A549 (cell line): ENCODE measurements around the gene COQ5. TPM values are rescaled to one million over a fixed set of nuclear protein-coding genes. Genes with fewer than 3 reads are reported as not detected.
A peak's percentile ranks its signal among the peaks of the same experiment; 100 is the strongest.

Experiments used
- ATAC-seq, 2 experiments: fragments of 200-7000 bp in 1 of 2; fragments of >200 bp in 1 of 2; cut with Nextera tagmentation in 1 of 2; cut with Tn5 transposase in 1 of 2; 3 replicates each; pipeline versions ENCODE4 v1.8.0 to v1.9.1; 2018 to 2020; ENCODE audit warnings: mild to moderate bottlenecking in 1 of 2, moderate library complexity in 1 of 2
- CTCF ChIA-PET: fragments of 300-600 bp; sonication (Branson Sonifier 250); formaldehyde crosslinking; extraction: SDS; loops from one replicate; lab custom pipeline; 2021; ENCODE audit warnings: antibody characterized with exemption, inconsistent platforms; lab: Yijun Ruan, JAX
- POLR2A ChIA-PET: fragments of 350-600 bp; formaldehyde crosslinking; extraction: SDS; loops from one replicate; lab custom pipeline; 2021; ENCODE audit warnings: antibody characterized with exemption, inconsistent platforms; lab: Yijun Ruan, JAX
- DNase-seq, 2 experiments: peaks; one replicate each; pipeline versions ENCODE4 v3.0.0 to v3.0.0-alpha.2; 2011 to 2016; ENCODE audit warnings: low read depth in 1 of 2, low spot score in 1 of 2
- FAIRE-seq: peaks from 2 replicates; lab custom pipeline; 2011; peaks lifted over from hg19 to GRCh38; lab: Jason Lieb, UNC
- H3K27ac ChIP-seq, 2 experiments: fragments of >200 bp; sonication (Bioruptor Twin); formaldehyde crosslinking; 3 replicates each; pipeline ENCODE4 v1.5.1; 2016 to 2017
- H3K4me1 ChIP-seq: fragments of >200 bp; sonication (Bioruptor Twin); formaldehyde crosslinking; 3 replicates; pipeline ENCODE4 v1.6.1; 2016
- H3K4me2 ChIP-seq: fragments of >200 bp; sonication (Bioruptor Twin); formaldehyde crosslinking; 3 replicates; pipeline ENCODE4 v1.6.1; 2016
- H3K4me3 ChIP-seq: fragments of >200 bp; sonication (Bioruptor Twin); formaldehyde crosslinking; 3 replicates; pipeline ENCODE4 v1.5.1; 2016
- H3K9me3 ChIP-seq: fragments of >200 bp; sonication (Bioruptor Twin); formaldehyde crosslinking; 3 replicates; pipeline ENCODE4 v1.6.1; 2016
- CHD4 ChIP-seq: fragments of 200-600 bp; sonication (generic); IDR thresholded peaks from 2 replicates; pipeline ENCODE4 v1.6.1; 2016; ENCODE audit warnings: antibody characterized with exemption, mild to moderate bottlenecking, borderline replicate concordance
- EP300 ChIP-seq, 2 experiments: fragments of >200 bp; sonication (Bioruptor Twin); formaldehyde crosslinking; IDR thresholded peaks; 2 replicates in 1 of 2; 3 replicates in 1 of 2; pipeline ENCODE4 v1.6.1; 2016 to 2017
- FOSB ChIP-seq: fragments of 250-450 bp; sonication (Bioruptor Pico); IDR thresholded peaks from 2 replicates; pipeline ENCODE4 v1.5.0; 2020; ENCODE audit warnings: mild to moderate bottlenecking, moderate library complexity
- FOSL2 ChIP-seq, 2 experiments: fragments of 450-650 bp in 1 of 2; fragments of >200 bp in 1 of 2; sonication (Bioruptor Twin) in 1 of 2; formaldehyde crosslinking; IDR thresholded peaks; 2 replicates each; pipeline versions ENCODE4 v1.5.0 to v1.6.1; 2016 to 2020; ENCODE audit warnings: mild to moderate bottlenecking in 1 of 2, moderate library complexity in 1 of 2
- GATA3 ChIP-seq: IDR thresholded peaks from 2 replicates; pipeline ENCODE4 v1.6.1; 2012; ENCODE audit warnings: borderline replicate concordance
- HDAC2 ChIP-seq: fragments of 200-600 bp; sonication (generic); IDR thresholded peaks from 2 replicates; pipeline ENCODE4 v1.6.1; 2016
- HOXA7 ChIP-seq: fragments of 250-450 bp; sonication (Bioruptor Pico); IDR thresholded peaks from 2 replicates; pipeline ENCODE4 v1.5.0; 2020; ENCODE audit warnings: mild to moderate bottlenecking, moderate library complexity
- HOXB13 ChIP-seq: fragments of 250-450 bp; sonication (Bioruptor Pico); IDR thresholded peaks from 2 replicates; pipeline ENCODE4 v1.5.0; 2020; ENCODE audit warnings: low read depth, mild to moderate bottlenecking, moderate library complexity
- HOXB5 ChIP-seq: fragments of 250-450 bp; sonication (Bioruptor Pico); IDR thresholded peaks from 2 replicates; pipeline ENCODE4 v1.5.0; 2020; ENCODE audit warnings: mild to moderate bottlenecking, moderate library complexity
- JUN ChIP-seq, 2 experiments: fragments of >200 bp; sonication (Bioruptor Twin); formaldehyde crosslinking; IDR thresholded peaks; 2 replicates in 1 of 2; 3 replicates in 1 of 2; pipeline ENCODE4 v1.6.1; 2016 to 2017
- JUNB ChIP-seq: fragments of >200 bp; sonication (Bioruptor Twin); formaldehyde crosslinking; IDR thresholded peaks from 2 replicates; pipeline ENCODE4 v1.6.1; 2016
- KDM1A ChIP-seq: fragments of 200-600 bp; sonication (generic); IDR thresholded peaks from 2 replicates; pipeline ENCODE4 v1.6.1; 2016; ENCODE audit warnings: low read depth, mild to moderate bottlenecking
- KDM5A ChIP-seq: fragments of 200-600 bp; sonication (generic); IDR thresholded peaks from 2 replicates; pipeline ENCODE4 v1.6.1; 2016; ENCODE audit warnings: antibody characterized with exemption, mild to moderate bottlenecking
- MAX ChIP-seq: IDR thresholded peaks from 2 replicates; pipeline ENCODE4 v1.6.1; 2012
- PHF8 ChIP-seq: fragments of 200-600 bp; sonication (generic); IDR thresholded peaks from 2 replicates; pipeline ENCODE4 v1.6.1; 2016; ENCODE audit warnings: low read depth, mild to moderate bottlenecking, antibody characterized with exemption, moderate library complexity, borderline replicate concordance
- POLR2AphosphoS2 ChIP-seq: conservative IDR thresholded peaks from 2 replicates; pipeline ENCODE4 v1.6.1; 2012; ENCODE audit warnings: low read length, improper control_type of control experiment, inconsistent platforms
- RARB ChIP-seq: fragments of 250-450 bp; sonication (Bioruptor Pico); IDR thresholded peaks from 2 replicates; pipeline ENCODE4 v1.8.0; 2021; ENCODE audit warnings: mild to moderate bottlenecking, moderate library complexity
- RNF2 ChIP-seq: fragments of 200-600 bp; sonication (generic); IDR thresholded peaks from 2 replicates; pipeline ENCODE4 v1.6.1; 2016; ENCODE audit warnings: low read depth, mild to moderate bottlenecking, antibody characterized with exemption, moderate library complexity, borderline replicate concordance
- SREBF2 ChIP-seq: fragments of 450-650 bp; IDR thresholded peaks from 2 replicates; pipeline ENCODE4 v1.6.1; 2014; ENCODE audit warnings: mild to moderate bottlenecking, moderate library complexity
- USF2 ChIP-seq: fragments of 450-650 bp; IDR thresholded peaks from 2 replicates; pipeline ENCODE4 v1.6.1; 2014; ENCODE audit warnings: antibody characterized with exemption
- WGBS: methylation state at CpG from one replicate; pipeline ENCODE4 v1.1.6; 2017; ENCODE audit errors: missing lambda C conversion rate; 5-methylcytosine and 5-hydroxymethylcytosine counted together
- polyA plus RNA-seq, 4 experiments: library from polyadenylated mRNA; depleted of rRNA in 3 of 4; stranded (reverse); fragments of >200 nt; fragmentation: RNase III in 1 of 4; extraction: RNeasy Plus Mini Kit Qiagen cat#74134 plus additional on column Dnase treatment in 1 of 4; gene quantifications; 2 replicates in 3 of 4; 3 replicates in 1 of 4; pipeline ENCODE4 v1.2.3, GENCODE V29; 2011 to 2017

COQ5 gene
- polyA plus RNA-seq, 2 of the 4 experiments (the other 2 are of a cell fraction) = 49.6 to 100.0 TPM

- TF ChIP-seq CHD4 (no peak), FOSB (CRISPR knock-in tag) (no peak)
- Histone ChIP-seq H3K27ac (no peak overlapping the region), H3K4me3 (no peak overlapping the region), H3K4me1 (peaks cover 15% of the 10 kb centered on the region), H3K9me3 (no peaks in the 10 kb centered on the region), H3K4me2 (no peak overlapping the region)
- 97% methylated on average over 1 of the region's 1 CpG for WGBS
- ATAC-seq (no peak), FAIRE-seq (no peak), DNase-seq (no peak)
- CTCF ChIA-PET = interaction anchor here (0.8 to 2.0 kb wide), 7 partner anchors 11 to 137 kb away, joined by 3 to 8 read pairs (median 4); partner anchors contain the start of gene DYNLL1
- POLR2A ChIA-PET = no interaction called here
These were observed 53.3 kb downstream of the COQ5 start for GRCh38 chr12:120475643-120476042.

- Histone ChIP-seq H3K4me1 (peaks cover 21% of the 10 kb centered on the region), H3K27ac (peak overlapping the region in 1 of 2 experiments; percentile 13; a peak in 3 of 6 replicates), H3K9me3 (no peaks in the 10 kb centered on the region), H3K4me2 (peak overlapping the region; percentile 62), H3K4me3 (no peak overlapping the region)
- ATAC-seq = peak; percentile 61; a peak in 5 of 6 replicates
- peak; percentile 62 to 76 for DNase-seq
- WGBS = 3% methylated on average over 2 of the region's 2 CpGs
- CTCF ChIA-PET = interaction anchor here (0.6 to 2.0 kb wide), 10 partner anchors 9 to 147 kb away, joined by 3 to 8 read pairs (median 4); partner anchors contain the start of genes DYNLL1 and PLA2G1B
- POLR2A ChIA-PET = interaction anchor here (0.9 kb wide), 1 partner anchor 21 kb away, joined by 3 read pairs; the partner anchor contains the start of gene DYNLL1
- FAIRE-seq = no peak
- no peak for TF ChIP-seq FOSB (CRISPR knock-in tag)
- peak; percentile 28; the same call in 1 of the 2 replicates for TF ChIP-seq MAX
- no peak for TF ChIP-seq POLR2AphosphoS2
- no peak for TF ChIP-seq USF2
- TF ChIP-seq GATA3 = no peak
- no peak for TF ChIP-seq JUN (IDR thresholded peaks at IDR 0.05)
- no peak for TF ChIP-seq KDM5A
These were observed 54.4 kb downstream of the COQ5 start for GRCh38 chr12:120474616-120474960.

- H3K27ac ChIP-seq = peak overlapping the region in 1 of 2 experiments; percentile 13; a peak in 3 of 6 replicates
- no peak for ATAC-seq
- H3K4me1 ChIP-seq = peaks cover 21% of the 10 kb centered on the region
- no peak for DNase-seq
- H3K4me3 ChIP-seq = no peak overlapping the region
- H3K4me2 ChIP-seq = peak overlapping the region; percentile 62
- FAIRE-seq = no peak
- TF ChIP-seq RARB (CRISPR knock-in tag) = no peak
- no peak for TF ChIP-seq GATA3
- TF ChIP-seq MAX = no peak
- TF ChIP-seq JUNB = no peak
- TF ChIP-seq HOXB5 = no peak
- no peak for TF ChIP-seq HOXA7
- TF ChIP-seq PHF8 = no peak
- no peak for TF ChIP-seq FOSL2 (IDR thresholded peaks at IDR 0.05)
- no peak for TF ChIP-seq FOSL2 (CRISPR knock-in tag; IDR thresholded peaks at IDR 0.05)
- TF ChIP-seq EP300 (IDR thresholded peaks at IDR 0.05) = no peak
- no peak for TF ChIP-seq USF2
- no peak for TF ChIP-seq HDAC2
- no peak for TF ChIP-seq KDM1A
- no peak for TF ChIP-seq RNF2
- no peak for TF ChIP-seq CHD4
- no peak for TF ChIP-seq SREBF2
- TF ChIP-seq HOXB13 (CRISPR knock-in tag) = no peak
- ChIA-PET CTCF (interaction anchor here (0.6 to 9.7 kb wide), 9 partner anchors 10 to 147 kb away, joined by 3 to 99 read pairs (median 4); partner anchors contain the start of genes COX6A1, PLA2G1B and POP5), POLR2A (interaction anchor here (0.9 kb wide), 1 partner anchor 22 kb away, joined by 3 read pairs; the partner anchor contains the start of gene DYNLL1)
- no peaks in the 10 kb centered on the region for H3K9me3 ChIP-seq
- 70% methylated on average over 6 of the region's 6 CpGs for WGBS
These were observed 54.9 kb downstream of the COQ5 start for GRCh38 chr12:120473807-120474615.
